HG02759 (cell line): ENCODE data around the gene DAP3.
"Not testable (repeated sequence)": the region's sequence is repeated elsewhere in the genome, so short reads cannot be mapped to it uniquely, and the experiment has no call there.

Experiments used
- ATAC-seq: cut with Tn5 transposase; IDR thresholded peaks from one replicate; pipeline ENCODE4 v1.9.1; 2021; ENCODE audit warnings: mild to moderate bottlenecking, moderate library complexity; ENCODE audit not compliant: unreplicated experiment

The DAP3 gene

DNA sequence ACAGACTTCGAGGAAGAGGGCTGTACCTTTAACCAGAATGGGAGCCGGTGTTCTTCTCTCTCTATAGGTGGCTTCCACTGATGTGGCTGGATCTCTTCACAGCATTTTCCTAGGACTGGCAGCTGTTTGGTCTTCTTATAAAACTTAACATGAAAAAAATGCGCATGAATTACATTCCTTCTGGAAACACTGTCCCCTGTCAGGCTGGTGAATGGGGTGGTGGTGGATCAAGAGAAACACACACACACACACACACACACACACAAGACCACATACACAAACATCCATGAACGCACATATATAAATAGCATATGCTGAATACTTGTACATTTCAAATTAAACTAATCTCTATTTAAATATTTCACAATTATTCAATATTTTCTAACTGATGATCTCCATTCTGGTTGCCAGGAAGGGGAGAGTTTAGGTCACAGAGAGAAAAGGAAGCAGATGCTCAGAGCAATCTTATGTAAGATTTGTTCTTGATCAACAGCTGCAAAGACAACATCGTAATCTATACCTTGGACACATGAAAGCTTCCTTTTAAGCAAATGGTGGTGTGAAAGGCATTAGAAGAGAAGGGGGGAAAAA, 78.6 kb downstream of the DAP3 start:
- not testable (repeated sequence) for ATAC-seq

DNA sequence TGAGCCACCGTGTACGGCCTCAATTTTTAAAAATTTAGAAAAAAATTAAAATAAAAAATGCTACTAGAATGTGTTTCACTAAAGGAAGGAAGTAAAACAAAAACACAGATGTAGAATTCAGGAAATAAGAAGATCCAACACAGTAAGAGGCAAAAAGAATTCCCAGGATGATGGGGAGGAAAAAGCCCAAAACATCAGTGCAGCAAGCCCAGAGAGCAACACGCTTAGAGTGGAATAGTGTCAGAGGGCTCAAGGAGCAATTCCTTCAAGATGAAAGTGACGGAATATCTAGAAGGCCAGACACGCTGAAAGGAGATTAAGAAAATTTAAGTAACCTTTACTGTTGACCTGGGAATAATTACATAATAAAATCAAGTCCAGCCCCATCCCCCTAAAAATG, 80.4 kb downstream of the DAP3 start:
- no peak for ATAC-seq

DNA sequence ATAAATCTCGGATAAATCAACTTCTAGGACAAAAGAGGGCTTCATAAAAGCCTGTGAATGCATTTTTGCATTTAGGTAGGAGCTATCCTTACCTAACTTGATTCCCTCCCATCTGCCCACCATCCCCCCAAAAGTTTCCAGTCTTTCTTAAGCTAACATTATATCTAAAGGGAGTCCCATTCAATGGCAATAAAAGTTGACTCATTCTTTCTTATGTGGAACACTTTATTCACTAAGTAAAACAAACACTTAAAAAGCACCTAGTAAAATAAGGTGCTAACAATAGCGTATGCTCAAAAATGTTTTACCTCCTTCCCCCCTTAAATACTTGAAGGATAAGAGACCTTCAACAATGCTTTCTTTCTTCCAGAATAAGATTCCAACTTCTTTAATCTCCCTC, 84.3 kb downstream of the DAP3 start:
- ATAC-seq: no peak

DNA sequence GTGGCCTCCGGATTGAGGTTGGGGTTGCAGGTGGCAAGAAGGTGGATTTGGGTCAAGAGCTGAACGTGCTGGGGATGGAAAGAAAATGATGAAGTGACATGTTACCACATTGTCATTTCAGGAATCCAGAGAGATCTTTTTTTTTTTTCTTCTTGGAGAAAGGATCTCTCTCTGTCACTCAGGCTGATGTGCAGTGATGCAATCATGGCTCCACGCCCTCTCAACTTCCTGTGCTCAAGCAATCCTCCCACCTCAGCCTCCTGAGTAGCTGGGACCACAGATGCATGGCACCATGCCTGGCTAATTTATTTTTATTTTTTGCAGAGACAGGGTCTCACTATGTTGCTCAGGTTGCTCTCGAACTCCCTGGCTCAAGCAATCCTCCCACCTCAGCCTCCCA, 87.5 kb downstream of the DAP3 start:
- ATAC-seq: no peak

DNA sequence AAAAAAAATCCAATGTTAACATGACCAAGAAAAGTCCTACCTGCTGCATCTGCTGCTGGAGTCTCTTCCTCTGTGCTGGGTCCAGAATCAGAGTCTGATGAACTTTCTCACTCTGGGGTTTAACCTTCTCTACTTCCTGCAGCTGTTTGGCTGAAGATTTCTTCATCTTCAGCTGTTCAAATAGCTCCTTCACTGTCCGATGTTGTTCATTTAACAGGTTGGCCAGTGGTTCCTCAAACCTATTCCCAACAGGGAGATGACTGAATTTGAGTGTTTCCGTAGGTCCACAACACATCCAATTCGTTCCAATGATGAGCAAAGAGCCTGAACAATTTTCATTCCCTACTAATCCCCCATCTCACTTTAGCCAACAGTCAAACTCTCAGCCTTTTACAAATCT, 88.7 kb downstream of the DAP3 start:
- ATAC-seq: no peak
